ENCODE results near the gene ZFP64.
"Not testable (repeated sequence)": the region's sequence is repeated elsewhere in the genome, so short reads cannot be mapped to it uniquely, and the experiment has no call there.

Gene ZFP64

GRCh38 chr20:52234302-52235045 is 42.9 kb upstream of the ZFP64 start:
- peaks cover 3% of the 10 kb centered on the region for H3K9me3 Mint-ChIP-seq
- H3K27ac Mint-ChIP-seq: no peak overlapping the region
- TF ChIP-seq, protein P1, sequence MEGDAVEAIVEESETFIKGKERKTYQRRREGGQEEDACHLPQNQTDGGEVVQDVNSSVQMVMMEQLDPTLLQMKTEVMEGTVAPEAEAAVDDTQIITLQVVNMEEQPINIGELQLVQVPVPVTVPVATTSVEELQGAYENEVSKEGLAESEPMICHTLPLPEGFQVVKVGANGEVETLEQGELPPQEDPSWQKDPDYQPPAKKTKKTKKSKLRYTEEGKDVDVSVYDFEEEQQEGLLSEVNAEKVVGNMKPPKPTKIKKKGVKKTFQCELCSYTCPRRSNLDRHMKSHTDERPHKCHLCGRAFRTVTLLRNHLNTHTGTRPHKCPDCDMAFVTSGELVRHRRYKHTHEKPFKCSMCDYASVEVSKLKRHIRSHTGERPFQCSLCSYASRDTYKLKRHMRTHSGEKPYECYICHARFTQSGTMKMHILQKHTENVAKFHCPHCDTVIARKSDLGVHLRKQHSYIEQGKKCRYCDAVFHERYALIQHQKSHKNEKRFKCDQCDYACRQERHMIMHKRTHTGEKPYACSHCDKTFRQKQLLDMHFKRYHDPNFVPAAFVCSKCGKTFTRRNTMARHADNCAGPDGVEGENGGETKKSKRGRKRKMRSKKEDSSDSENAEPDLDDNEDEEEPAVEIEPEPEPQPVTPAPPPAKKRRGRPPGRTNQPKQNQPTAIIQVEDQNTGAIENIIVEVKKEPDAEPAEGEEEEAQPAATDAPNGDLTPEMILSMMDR (IDR thresholded peaks at IDR 0.05): no peak
- DNase-seq: no peak
- no peaks in the 10 kb centered on the region for H3K36me3 Mint-ChIP-seq (ENCODE audit: low read depth)
- peaks cover 19% of the 10 kb centered on the region for H3K4me1 Mint-ChIP-seq
- peaks cover 4% of the 10 kb centered on the region for H3K27me3 Mint-ChIP-seq (ENCODE audit: low read depth, poor library complexity)
- no peak overlapping the region for H3K4me3 Mint-ChIP-seq

DNA sequence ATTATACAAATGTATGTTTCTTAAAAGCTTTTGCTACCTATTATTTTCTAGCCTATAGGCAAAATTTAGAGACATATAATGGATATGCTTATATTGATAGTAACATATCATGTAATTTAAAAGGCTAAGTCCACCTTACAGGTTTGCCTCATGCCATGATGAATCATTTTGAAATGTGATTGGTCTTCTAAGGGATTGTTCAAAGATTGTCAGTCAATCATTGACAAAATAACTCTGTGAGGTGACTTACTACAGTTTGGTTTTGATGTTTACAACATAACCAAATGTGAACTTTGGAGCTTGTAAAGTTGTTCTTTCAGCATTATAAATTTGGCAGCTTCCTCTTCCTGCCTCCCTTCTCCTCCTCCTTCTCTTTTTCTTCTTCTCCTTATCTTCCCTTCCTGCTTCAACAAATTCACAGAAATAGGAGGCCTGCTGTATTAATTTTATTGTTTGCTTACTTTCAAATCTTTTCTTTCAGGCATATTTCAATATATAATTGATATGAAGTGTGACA is 39.7 kb upstream of the ZFP64 start:
- no peak for DNase-seq
- TF ChIP-seq, protein P1 (IDR thresholded peaks at IDR 0.05): no peak
- no peaks in the 10 kb centered on the region for H3K36me3 Mint-ChIP-seq (ENCODE audit: low read depth)
- no peak overlapping the region for H3K27ac Mint-ChIP-seq
- no peak overlapping the region for H3K4me3 Mint-ChIP-seq
- peaks cover 19% of the 10 kb centered on the region for H3K4me1 Mint-ChIP-seq
- peaks cover 3% of the 10 kb centered on the region for H3K9me3 Mint-ChIP-seq
- H3K27me3 Mint-ChIP-seq (ENCODE audit: low read depth, poor library complexity): peaks cover 4% of the 10 kb centered on the region

GRCh38 chr20:52230409-52230808 is 38.8 kb upstream of the ZFP64 start:
- TF ChIP-seq, protein P1 (IDR thresholded peaks at IDR 0.05): no peak
- Mint-ChIP-seq H3K27ac (peak overlapping the region; percentile 20), H3K27me3 (ENCODE audit: low read depth, poor library complexity) (peaks cover 4% of the 10 kb centered on the region), H3K36me3 (ENCODE audit: low read depth) (no peaks in the 10 kb centered on the region), H3K4me3 (no peak overlapping the region), H3K4me1 (peaks cover 19% of the 10 kb centered on the region), H3K9me3 (peaks cover 3% of the 10 kb centered on the region)
- DNase-seq: peak; percentile 22

DNA sequence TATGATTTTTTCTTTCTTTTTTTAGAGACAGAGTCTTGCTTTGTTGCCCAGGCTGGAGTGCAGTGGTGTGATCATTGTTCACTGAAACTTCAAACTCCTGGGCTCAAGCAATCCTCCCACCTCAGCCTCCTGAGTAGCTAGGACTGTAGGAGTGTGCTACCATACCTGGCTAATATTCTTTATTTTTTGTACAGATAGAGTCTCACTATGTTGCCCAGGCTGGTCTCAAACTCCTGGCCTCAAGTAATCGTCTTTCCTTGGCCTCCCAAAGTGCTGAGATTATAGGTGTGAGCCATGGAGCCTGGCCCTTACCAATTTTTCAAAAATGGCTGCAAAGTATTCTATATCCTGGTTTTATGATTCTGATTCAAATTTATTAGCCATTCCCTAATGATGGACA is 37.8 kb upstream of the ZFP64 start:
- not testable (repeated sequence) for H3K9me3 Mint-ChIP-seq; DNase-seq; H3K4me3 Mint-ChIP-seq; H3K27me3 Mint-ChIP-seq (ENCODE audit: low read depth, poor library complexity); H3K36me3 Mint-ChIP-seq (ENCODE audit: low read depth); H3K27ac Mint-ChIP-seq
- peaks cover 19% of the 10 kb centered on the region for H3K4me1 Mint-ChIP-seq

- Mint-ChIP-seq H3K4me1 (peaks cover 16% of the 10 kb centered on the region), H3K9me3 (peaks cover 9% of the 10 kb centered on the region), H3K4me3 (no peak overlapping the region), H3K27ac (no peak overlapping the region), H3K27me3 (ENCODE audit: low read depth, poor library complexity) (peaks cover 8% of the 10 kb centered on the region), H3K36me3 (ENCODE audit: low read depth) (no peaks in the 10 kb centered on the region)
- TF ChIP-seq, protein P1 (IDR thresholded peaks at IDR 0.05): no peak
- DNase-seq: no peak
These were observed 34.8 kb upstream of the ZFP64 start for GRCh38 chr20:52226370-52226769.

DNA sequence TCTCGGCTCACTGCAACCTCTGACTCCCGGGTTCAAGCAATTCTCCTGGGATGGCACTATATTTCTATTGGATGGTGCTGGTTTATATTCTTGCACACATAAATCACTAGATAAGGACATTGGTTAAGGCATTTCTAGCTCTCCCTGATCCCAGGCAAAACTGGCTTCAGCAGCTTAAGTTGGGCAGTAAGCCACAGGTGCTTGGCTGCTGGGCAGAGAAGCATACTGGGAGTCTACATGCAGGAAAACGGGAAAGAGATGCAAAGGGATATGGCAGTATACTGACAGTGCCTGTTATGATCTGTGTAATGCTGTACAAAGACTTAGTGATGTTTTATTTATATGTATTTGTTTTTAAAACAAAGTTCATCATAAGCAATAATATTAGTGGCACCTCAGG is 33.3 kb upstream of the ZFP64 start:
- peaks cover 24% of the 10 kb centered on the region for H3K9me3 Mint-ChIP-seq
- no peaks in the 10 kb centered on the region for H3K36me3 Mint-ChIP-seq (ENCODE audit: low read depth)
- no peak overlapping the region for H3K4me3 Mint-ChIP-seq
- TF ChIP-seq, protein P1 (IDR thresholded peaks at IDR 0.05): no peak
- no peak overlapping the region for H3K27ac Mint-ChIP-seq
- peaks cover 3% of the 10 kb centered on the region for H3K4me1 Mint-ChIP-seq
- H3K27me3 Mint-ChIP-seq (ENCODE audit: low read depth, poor library complexity): peaks cover 8% of the 10 kb centered on the region
- DNase-seq: no peak

DNA sequence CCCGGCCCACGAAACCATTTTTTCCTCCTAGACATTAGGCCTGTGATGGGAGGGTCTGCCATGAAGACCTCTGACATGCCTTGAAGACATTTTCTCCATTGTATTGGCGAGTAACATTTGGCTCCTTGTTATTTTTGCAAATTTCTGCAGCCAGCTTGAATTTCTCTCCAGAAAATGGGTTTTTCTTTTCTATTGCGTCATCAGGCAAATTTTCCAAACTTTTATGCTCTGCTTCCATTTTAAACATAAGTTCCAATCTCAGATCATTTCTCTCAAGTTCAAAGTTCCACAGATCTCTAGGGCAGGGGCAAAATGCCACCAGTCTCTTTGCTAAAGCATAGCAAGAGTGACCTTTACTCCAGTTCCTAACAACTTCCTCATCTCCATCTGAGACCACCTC is 29.8 kb upstream of the ZFP64 start:
- H3K27ac Mint-ChIP-seq; DNase-seq; H3K4me3 Mint-ChIP-seq; H3K36me3 Mint-ChIP-seq (ENCODE audit: low read depth); H3K4me1 Mint-ChIP-seq; H3K27me3 Mint-ChIP-seq (ENCODE audit: low read depth, poor library complexity): not testable (repeated sequence)
- peaks cover 56% of the 10 kb centered on the region for H3K9me3 Mint-ChIP-seq

- H3K9me3 Mint-ChIP-seq: peaks cover 61% of the 10 kb centered on the region
- H3K4me1 Mint-ChIP-seq; H3K4me3 Mint-ChIP-seq; H3K27ac Mint-ChIP-seq; H3K27me3 Mint-ChIP-seq (ENCODE audit: low read depth, poor library complexity); DNase-seq; H3K36me3 Mint-ChIP-seq (ENCODE audit: low read depth): not testable (repeated sequence)
These were observed 29.3 kb upstream of the ZFP64 start for GRCh38 chr20:52220891-52221290.

All from nephron progenitor cell (in vitro differentiated cells).